PC-3 (cell line): ENCODE data around the gene CCDC63. TPM values are rescaled to one million over a fixed set of nuclear protein-coding genes. Genes with fewer than 3 reads are reported as not detected.

Experiments
- ATAC-seq: fragments of 200-7000 bp; cut with Tn5 transposase; 2 replicates; pipeline ENCODE4 v1.9.1; 2020; ENCODE audit warnings: mild to moderate bottlenecking, moderate library complexity
- BruUV-seq: library from RNA; stranded (reverse); fragments of 400-500 nt; replicated peaks from 2 replicates; lab custom pipeline; 2021; lab: Mats Ljungman, UMichigan
- CTCF ChIA-PET: fragments of 300-600 bp; sonication (Branson Sonifier 250); formaldehyde crosslinking; loops from one replicate; lab custom pipeline; 2022; ENCODE audit warnings: antibody characterized with exemption; lab: Charles Lee
- POLR2A ChIA-PET: fragments of 300-600 bp; sonication (Branson Sonifier 250); formaldehyde crosslinking; loops from one replicate; lab custom pipeline; 2022; ENCODE audit warnings: antibody characterized with exemption; ENCODE audit not compliant: unreplicated experiment; lab: Charles Lee
- DNase-seq: peaks from one replicate; pipeline ENCODE4 v3.0.0-alpha.2; 2015
- H2AFZ ChIP-seq: fragments of 300-600 bp; sonication (generic); 2 replicates; pipeline ENCODE4 v1.6.0; 2016; ENCODE audit warnings: antibody characterized with exemption, low read length
- H3F3A ChIP-seq: fragments of 300-600 bp; sonication (generic); one replicate; pipeline ENCODE4 v1.6.0; 2017; ENCODE audit warnings: antibody characterized with exemption, low read length, control low read depth, mild to moderate bottlenecking; ENCODE audit not compliant: unreplicated experiment
- H3K27ac ChIP-seq: fragments of 300-600 bp; sonication (generic); 2 replicates; pipeline ENCODE4 v1.5.1; 2016; ENCODE audit warnings: mild to moderate bottlenecking, low read length
- H3K27me3 ChIP-seq: fragments of 300-600 bp; sonication (generic); 2 replicates; pipeline ENCODE4 v1.6.1; 2016; ENCODE audit warnings: low read length, mixed read lengths
- H3K36me3 ChIP-seq: fragments of 300-600 bp; sonication (generic); 2 replicates; pipeline ENCODE4 v1.6.1; 2016; ENCODE audit warnings: low read depth, mixed run types, low read length, mixed read lengths
- H3K4me1 ChIP-seq: fragments of 300-600 bp; sonication (generic); 2 replicates; pipeline ENCODE4 v1.5.1; 2016; ENCODE audit warnings: low read length; ENCODE audit not compliant: insufficient read depth
- H3K4me2 ChIP-seq: fragments of 300-600 bp; sonication (generic); 2 replicates; pipeline ENCODE4 v1.6.0; 2016; ENCODE audit warnings: low read length
- H3K4me3 ChIP-seq: fragments of 300-600 bp; sonication (generic); 2 replicates; pipeline ENCODE4 v1.5.1; 2016; ENCODE audit warnings: mild to moderate bottlenecking, low read length, mixed read lengths
- H3K79me2 ChIP-seq: fragments of 300-600 bp; sonication (generic); 2 replicates; pipeline ENCODE4 v1.6.1; 2017; ENCODE audit warnings: low read length, mixed read lengths
- H3K9ac ChIP-seq: fragments of 300-600 bp; sonication (generic); 2 replicates; pipeline ENCODE4 v1.6.0; 2016; ENCODE audit warnings: mild to moderate bottlenecking, low read length
- H3K9me2 ChIP-seq: fragments of 300-600 bp; sonication (generic); replicated peaks from 2 replicates; pipeline ENCODE4 v1.6.1; 2016; ENCODE audit warnings: mixed run types, low read length, mixed read lengths
- H3K9me3 ChIP-seq: fragments of 300-600 bp; sonication (generic); 2 replicates; pipeline ENCODE4 v1.6.1; 2016; ENCODE audit warnings: low read length, mixed read lengths
- H4K20me1 ChIP-seq: fragments of 300-600 bp; sonication (generic); 2 replicates; pipeline ENCODE4 v1.6.1; 2016; ENCODE audit warnings: low read length, mixed read lengths
- EZH2 ChIP-seq: fragments of 300-600 bp; sonication (generic); IDR thresholded peaks from one replicate; pipeline ENCODE4 v1.6.1; 2017; ENCODE audit warnings: antibody characterized with exemption, mild to moderate bottlenecking, low read length; ENCODE audit not compliant: unreplicated experiment
- EZH2phosphoT487 ChIP-seq: fragments of 300-600 bp; sonication (generic); IDR thresholded peaks from 2 replicates; pipeline ENCODE4 v1.6.1; 2018; ENCODE audit warnings: mild to moderate bottlenecking, antibody characterized with exemption, low read length, borderline replicate concordance
- intact Hi-C: fragments of 100-400 bp; cut with micrococcal nuclease; formaldehyde crosslinking; loops from 2 replicates; pipeline ENCODE4 v1.9.0; 2023
- total RNA-seq: library from RNA; depleted of rRNA; stranded (reverse); fragments of >200 nt; gene quantifications from 2 replicates; pipeline ENCODE4 v1.2.3, GENCODE V29; 2014
- TF ChIP-seq, protein P1 (sequence below): fragments of 300-600 bp; sonication (generic); conservative IDR thresholded peaks from 2 replicates; pipeline ENCODE4 v1.5.1; 2017; ENCODE audit warnings: antibody characterized with exemption, low read depth, mild to moderate bottlenecking, low read length

CCDC63 gene
- total RNA-seq, 1 experiment from 2014 or later = not detected

DNA sequence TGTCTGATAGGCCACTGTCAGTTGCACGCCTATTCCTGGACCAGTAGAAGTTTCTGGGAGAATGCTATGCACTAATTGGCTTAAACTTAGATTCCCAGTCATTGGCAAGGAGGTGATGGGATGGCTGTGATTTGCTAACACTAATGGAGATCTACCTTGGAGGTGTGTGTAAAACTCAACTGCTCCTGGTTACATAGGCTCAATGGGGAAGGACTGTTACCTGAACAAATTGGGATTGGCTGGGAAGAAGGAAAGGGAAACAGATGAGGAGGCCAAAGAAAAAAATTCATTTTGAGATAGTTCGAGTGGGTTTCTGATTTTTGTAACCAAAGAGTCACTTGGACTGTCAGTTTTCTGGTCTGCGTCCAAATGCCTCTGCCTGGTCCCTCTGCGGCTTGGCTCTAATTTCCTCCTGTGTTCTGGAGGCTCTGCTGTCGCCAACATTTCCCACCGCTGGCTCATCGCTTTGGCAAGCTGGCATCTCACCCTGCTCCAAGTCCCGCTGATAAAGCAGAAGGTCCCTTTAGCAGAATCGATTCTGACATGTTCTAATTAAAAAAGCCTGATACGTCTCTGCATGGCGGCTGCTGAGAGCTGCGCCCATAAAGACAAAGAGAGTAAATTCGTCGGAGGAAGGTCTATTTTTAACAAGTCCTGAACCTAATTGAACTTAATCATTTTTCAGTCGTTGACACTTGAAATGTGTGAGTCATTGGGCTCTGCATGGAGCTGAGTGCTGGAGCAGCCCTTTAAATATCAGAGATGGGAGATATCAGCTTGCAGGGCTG is 2.0 kb upstream of the CCDC63 start:
- intact Hi-C loops = no loop called here
- DNase-seq (no peak), ATAC-seq (no peak)
- Histone ChIP-seq H3K4me2 (no peak overlapping the region), H3K79me2 (no peaks in the 10 kb centered on the region), H3K4me3 (no peak overlapping the region), H3K9me3 (no peaks in the 10 kb centered on the region), H2AFZ (no peak overlapping the region), H3K27ac (no peak overlapping the region), H3K27me3 (peaks cover 8% of the 10 kb centered on the region; the same call in 1 of the 2 replicates), H3F3A (no peaks in the 10 kb centered on the region), H4K20me1 (no peaks in the 10 kb centered on the region), H3K9ac (no peak overlapping the region), H3K4me1 (no peaks in the 10 kb centered on the region), H3K36me3 (no peaks in the 10 kb centered on the region), H3K9me2 (no peaks in the 10 kb centered on the region)
- CTCF ChIA-PET = no interaction called here
- TF ChIP-seq EZH2 = no peak
- TF ChIP-seq, protein P1, sequence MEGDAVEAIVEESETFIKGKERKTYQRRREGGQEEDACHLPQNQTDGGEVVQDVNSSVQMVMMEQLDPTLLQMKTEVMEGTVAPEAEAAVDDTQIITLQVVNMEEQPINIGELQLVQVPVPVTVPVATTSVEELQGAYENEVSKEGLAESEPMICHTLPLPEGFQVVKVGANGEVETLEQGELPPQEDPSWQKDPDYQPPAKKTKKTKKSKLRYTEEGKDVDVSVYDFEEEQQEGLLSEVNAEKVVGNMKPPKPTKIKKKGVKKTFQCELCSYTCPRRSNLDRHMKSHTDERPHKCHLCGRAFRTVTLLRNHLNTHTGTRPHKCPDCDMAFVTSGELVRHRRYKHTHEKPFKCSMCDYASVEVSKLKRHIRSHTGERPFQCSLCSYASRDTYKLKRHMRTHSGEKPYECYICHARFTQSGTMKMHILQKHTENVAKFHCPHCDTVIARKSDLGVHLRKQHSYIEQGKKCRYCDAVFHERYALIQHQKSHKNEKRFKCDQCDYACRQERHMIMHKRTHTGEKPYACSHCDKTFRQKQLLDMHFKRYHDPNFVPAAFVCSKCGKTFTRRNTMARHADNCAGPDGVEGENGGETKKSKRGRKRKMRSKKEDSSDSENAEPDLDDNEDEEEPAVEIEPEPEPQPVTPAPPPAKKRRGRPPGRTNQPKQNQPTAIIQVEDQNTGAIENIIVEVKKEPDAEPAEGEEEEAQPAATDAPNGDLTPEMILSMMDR = no peak
- TF ChIP-seq EZH2phosphoT487 = no peak
- no TSS peak for BruUV-seq
- POLR2A ChIA-PET = no interaction called here

DNA sequence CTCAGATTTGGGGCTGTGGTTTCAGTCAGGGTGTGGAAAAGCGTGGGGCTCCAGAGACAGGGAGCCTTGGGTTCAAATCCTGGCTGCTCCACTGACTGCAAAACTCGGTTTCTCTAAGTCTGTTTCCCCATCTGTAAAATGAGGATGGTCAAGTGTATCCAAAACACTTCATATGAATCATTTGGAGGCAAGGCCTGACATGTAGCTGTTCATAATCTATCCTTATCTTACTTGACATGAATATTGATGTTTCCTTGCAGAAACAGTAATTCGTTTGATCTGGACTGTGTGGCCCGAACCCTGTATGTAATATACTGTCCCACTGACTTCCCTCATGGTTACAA is 1.5 kb upstream of the CCDC63 start:
- DNase-seq (no peak), ATAC-seq (no peak)
- no peaks in the 10 kb centered on the region for H3K9me2 ChIP-seq
- no peaks in the 10 kb centered on the region for H3K4me1 ChIP-seq
- H4K20me1 ChIP-seq = no peaks in the 10 kb centered on the region
- no peak overlapping the region for H3K4me3 ChIP-seq
- H3K27me3 ChIP-seq = peaks cover 13% of the 10 kb centered on the region; the same call in 1 of the 2 replicates
- H3K36me3 ChIP-seq = no peaks in the 10 kb centered on the region
- intact Hi-C loops = no loop called here
- H2AFZ ChIP-seq = no peak overlapping the region
- H3K9me3 ChIP-seq = no peaks in the 10 kb centered on the region
- BruUV-seq = no TSS peak
- CTCF ChIA-PET = interaction anchor here (1.6 kb wide), 1 partner anchor 140 kb away, joined by 5 read pairs; no protein-coding TSS in a partner anchor
- TF ChIP-seq, protein P1 = no peak
- no peak for TF ChIP-seq EZH2
- no peak for TF ChIP-seq EZH2phosphoT487
- H3K4me2 ChIP-seq = no peak overlapping the region
- H3F3A ChIP-seq = no peaks in the 10 kb centered on the region
- H3K9ac ChIP-seq = no peak overlapping the region
- H3K27ac ChIP-seq = no peak overlapping the region
- no peaks in the 10 kb centered on the region for H3K79me2 ChIP-seq
- POLR2A ChIA-PET = no interaction called here

GRCh38 chr12:110848314-110848923 is 1.6 kb downstream of the CCDC63 start:
- no peaks in the 10 kb centered on the region for H3F3A ChIP-seq
- H3K79me2 ChIP-seq = no peaks in the 10 kb centered on the region
- H3K9me2 ChIP-seq = no peaks in the 10 kb centered on the region
- intact Hi-C loops = no loop called here
- no peak overlapping the region for H3K4me3 ChIP-seq
- H3K4me1 ChIP-seq = no peaks in the 10 kb centered on the region
- no peaks in the 10 kb centered on the region for H4K20me1 ChIP-seq
- ChIA-PET POLR2A (no interaction called here), CTCF (no interaction called here)
- no peak overlapping the region for H3K27ac ChIP-seq
- H3K36me3 ChIP-seq = no peaks in the 10 kb centered on the region
- H3K9me3 ChIP-seq = no peaks in the 10 kb centered on the region
- ATAC-seq = no peak
- H2AFZ ChIP-seq = no peak overlapping the region
- H3K9ac ChIP-seq = no peak overlapping the region
- peaks cover 20% of the 10 kb centered on the region for H3K27me3 ChIP-seq
- TF ChIP-seq EZH2phosphoT487 = no peak
- H3K4me2 ChIP-seq = no peak overlapping the region
- BruUV-seq = no TSS peak
- DNase-seq = no peak
